Upper lobe of right lung (tissue), 1 donor: Measurements from ENCODE around the gene KLF7. TPM values are rescaled to one million over a fixed set of nuclear protein-coding genes. Genes with fewer than 3 reads are reported as not detected.

Experiments
- ATAC-seq: fragments of 200-7000 bp; cut with Tn5 transposase; one replicate; pipeline ENCODE4 v1.9.1; 2020; ENCODE audit warnings: mild to moderate bottlenecking, moderate library complexity
- DNase-seq: peaks from one replicate; pipeline ENCODE4 v3.0.0-alpha.2; 2020
- H3K27ac ChIP-seq: fragments of 200-600 bp; one replicate; pipeline ENCODE4 v1.8.0; 2022
- H3K27me3 ChIP-seq: fragments of 200-600 bp; one replicate; pipeline ENCODE4 v1.8.0; 2022; ENCODE audit warnings: mild to moderate bottlenecking
- H3K36me3 ChIP-seq: fragments of 200-600 bp; one replicate; pipeline ENCODE4 v1.8.0; 2022
- H3K4me1 ChIP-seq: fragments of 200-600 bp; one replicate; pipeline ENCODE4 v1.8.0; 2022
- H3K4me3 ChIP-seq: fragments of 200-600 bp; one replicate; pipeline ENCODE4 v1.8.0; 2022; ENCODE audit warnings: mild to moderate bottlenecking
- H3K9me3 ChIP-seq: fragments of 200-600 bp; one replicate; pipeline ENCODE4 v1.8.0; 2022
- intact Hi-C: fragments of 100-400 bp; cut with DNase I; formaldehyde crosslinking; loops from one replicate; pipeline ENCODE4 v1.11.0; 2022
- total RNA-seq: library from RNA; stranded (reverse); fragmentation: NEBNext Ultra II Directional; extraction: Animal tissue kit (Norgen Biotek cat#: 25700); gene quantifications from one replicate; pipeline ENCODE4 v1.2.1, GENCODE V29; 2021
- TF ChIP-seq, protein P1 (sequence below): fragments of 200-600 bp; IDR thresholded peaks from one replicate; pipeline ENCODE4 v1.8.0; 2022; ENCODE audit warnings: antibody characterized with exemption
- donor health status: DM: no; HTN: yes; CAD: no; lungs with severe emphysema.

KLF7 gene
- total RNA-seq, 1 donor from 2014 or later = 62.1 TPM

DNA sequence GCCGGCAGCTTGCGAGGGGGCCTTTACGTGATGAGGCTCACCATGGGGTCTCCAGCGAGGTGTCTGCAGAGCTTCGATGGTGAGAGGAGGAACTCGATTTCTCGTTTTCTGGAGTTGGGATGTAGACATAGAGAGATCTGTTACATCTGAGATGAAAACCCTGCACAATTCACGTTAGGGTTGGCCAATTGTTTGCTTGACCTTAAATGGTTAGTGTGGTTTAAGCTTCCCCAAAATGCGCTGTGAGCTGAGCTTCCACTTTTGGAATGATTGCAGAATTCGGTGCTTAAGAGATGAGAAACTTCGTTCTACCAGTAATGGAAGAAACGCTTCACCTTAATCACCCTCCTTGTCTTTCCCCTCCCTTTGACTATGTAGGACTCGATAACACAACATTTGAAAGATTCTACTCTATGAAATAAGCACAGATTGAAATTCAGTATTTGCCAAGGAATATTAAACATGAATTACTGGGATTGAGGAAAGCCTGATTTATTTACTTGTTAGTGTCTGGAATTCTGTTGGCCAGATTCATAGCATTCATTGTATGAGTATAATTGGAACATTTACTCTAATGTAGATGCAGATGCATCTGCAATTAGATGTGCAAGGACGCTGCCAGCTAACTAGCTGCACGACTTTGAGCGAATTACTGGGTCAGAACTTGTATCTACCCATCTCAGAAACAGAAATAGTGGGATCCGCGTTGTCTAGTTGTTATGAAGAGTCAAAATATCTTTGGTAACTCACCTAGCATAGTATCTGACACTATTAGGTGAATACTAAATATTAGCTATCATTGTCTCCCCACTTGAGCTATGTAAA lies 1.6 kb upstream of the KLF7 start:
- Histone ChIP-seq H3K27me3 (no peaks in the 10 kb centered on the region), H3K9me3 (no peaks in the 10 kb centered on the region), H3K4me1 (peaks cover 15% of the 10 kb centered on the region), H3K4me3 (peak overlapping the region; percentile 76), H3K27ac (peak overlapping the region; percentile 100), H3K36me3 (no peaks in the 10 kb centered on the region)
- DNase-seq = no peak
- TF ChIP-seq, protein P1, sequence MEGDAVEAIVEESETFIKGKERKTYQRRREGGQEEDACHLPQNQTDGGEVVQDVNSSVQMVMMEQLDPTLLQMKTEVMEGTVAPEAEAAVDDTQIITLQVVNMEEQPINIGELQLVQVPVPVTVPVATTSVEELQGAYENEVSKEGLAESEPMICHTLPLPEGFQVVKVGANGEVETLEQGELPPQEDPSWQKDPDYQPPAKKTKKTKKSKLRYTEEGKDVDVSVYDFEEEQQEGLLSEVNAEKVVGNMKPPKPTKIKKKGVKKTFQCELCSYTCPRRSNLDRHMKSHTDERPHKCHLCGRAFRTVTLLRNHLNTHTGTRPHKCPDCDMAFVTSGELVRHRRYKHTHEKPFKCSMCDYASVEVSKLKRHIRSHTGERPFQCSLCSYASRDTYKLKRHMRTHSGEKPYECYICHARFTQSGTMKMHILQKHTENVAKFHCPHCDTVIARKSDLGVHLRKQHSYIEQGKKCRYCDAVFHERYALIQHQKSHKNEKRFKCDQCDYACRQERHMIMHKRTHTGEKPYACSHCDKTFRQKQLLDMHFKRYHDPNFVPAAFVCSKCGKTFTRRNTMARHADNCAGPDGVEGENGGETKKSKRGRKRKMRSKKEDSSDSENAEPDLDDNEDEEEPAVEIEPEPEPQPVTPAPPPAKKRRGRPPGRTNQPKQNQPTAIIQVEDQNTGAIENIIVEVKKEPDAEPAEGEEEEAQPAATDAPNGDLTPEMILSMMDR = no peak
- ATAC-seq = peak; percentile 5
- intact Hi-C loops = no loop called here

GRCh38 chr2:207166349-207167098 lies 776 bp upstream of the KLF7 start:
- peak; percentile 78 for ATAC-seq
- no peaks in the 10 kb centered on the region for H3K9me3 ChIP-seq
- peak overlapping the region; percentile 76 for H3K4me3 ChIP-seq
- intact Hi-C loops = no loop called here
- TF ChIP-seq, protein P1 = peak; percentile 42
- peak; percentile 88 for DNase-seq
- H3K27ac ChIP-seq = peak overlapping the region; percentile 100
- peaks cover 20% of the 10 kb centered on the region for H3K4me1 ChIP-seq
- H3K27me3 ChIP-seq = no peaks in the 10 kb centered on the region
- no peaks in the 10 kb centered on the region for H3K36me3 ChIP-seq

DNA sequence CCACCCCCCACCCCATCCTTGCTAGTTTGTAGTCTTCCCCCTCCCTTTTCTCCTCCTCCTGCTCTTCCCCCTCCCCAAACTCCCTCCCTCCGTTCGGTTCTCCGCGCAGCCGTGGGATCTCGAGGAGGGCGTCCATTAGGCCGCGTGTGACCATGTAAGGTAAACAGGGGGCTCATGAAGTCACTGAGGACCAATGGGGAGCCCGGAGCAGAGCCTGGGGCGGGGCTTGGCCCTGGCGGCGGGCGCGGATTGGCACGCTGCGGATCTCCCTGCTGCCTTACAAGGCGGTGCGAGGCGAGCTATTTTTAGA lies 246 bp upstream of the KLF7 start:
- intact Hi-C loops = no loop called here
- peak overlapping the region; percentile 100 for H3K27ac ChIP-seq
- no peaks in the 10 kb centered on the region for H3K27me3 ChIP-seq
- peak overlapping the region; percentile 76 for H3K4me3 ChIP-seq
- TF ChIP-seq, protein P1 = no peak
- DNase-seq (peak; percentile 99), ATAC-seq (peak; percentile 94)
- H3K9me3 ChIP-seq = no peaks in the 10 kb centered on the region
- peaks cover 26% of the 10 kb centered on the region for H3K4me1 ChIP-seq
- no peaks in the 10 kb centered on the region for H3K36me3 ChIP-seq

GRCh38 chr2:207164006-207164831 lies 1.5 kb downstream of the KLF7 start:
- Histone ChIP-seq H3K4me1 (peaks cover 40% of the 10 kb centered on the region), H3K36me3 (no peaks in the 10 kb centered on the region), H3K27ac (peak overlapping the region; percentile 100), H3K27me3 (no peaks in the 10 kb centered on the region), H3K9me3 (no peaks in the 10 kb centered on the region), H3K4me3 (peak overlapping the region; percentile 76)
- intact Hi-C loops = no loop called here
- TF ChIP-seq, protein P1 = no peak
- peak; percentile 74 for DNase-seq
- ATAC-seq = peak; percentile 12

- no peak for DNase-seq
- Histone ChIP-seq H3K27ac (peak overlapping the region; percentile 100), H3K27me3 (no peaks in the 10 kb centered on the region), H3K9me3 (no peaks in the 10 kb centered on the region), H3K4me1 (peaks cover 43% of the 10 kb centered on the region), H3K36me3 (no peaks in the 10 kb centered on the region), H3K4me3 (peak overlapping the region; percentile 76)
- ATAC-seq = no peak
- TF ChIP-seq, protein P1 = no peak
- intact Hi-C loops = no loop called here
Observed at GRCh38 chr2:207163756-207164005, 2.1 kb downstream of the KLF7 start.
